Astrocyte of the spinal cord (primary cell): Measurements from ENCODE around the gene CEP20.
"Not testable (repeated sequence)": the region's sequence is repeated elsewhere in the genome, so short reads cannot be mapped to it uniquely, and the experiment has no call there.

Source experiments
- DNase-seq: peaks from one replicate; pipeline ENCODE4 v3.0.0; 2011; ENCODE audit warnings: low read depth, low spot score
- H3K4me3 ChIP-seq: 2 replicates; pipeline ENCODE4 v1.5.1; 2011; ENCODE audit warnings: low read depth, mild to moderate bottlenecking, low read length, moderate library complexity
- in situ Hi-C: cut with HindIII; loops from 2 replicates; pipeline ENCODE4 v1.10.0; 2017; ENCODE audit warnings: low sequenced_read_pairs
- TF ChIP-seq, protein P1 (sequence below): IDR thresholded peaks from 2 replicates; pipeline ENCODE4 v1.5.1; 2012; ENCODE audit warnings: low read depth, mild to moderate bottlenecking, low read length, inconsistent platforms

Gene CEP20

DNA sequence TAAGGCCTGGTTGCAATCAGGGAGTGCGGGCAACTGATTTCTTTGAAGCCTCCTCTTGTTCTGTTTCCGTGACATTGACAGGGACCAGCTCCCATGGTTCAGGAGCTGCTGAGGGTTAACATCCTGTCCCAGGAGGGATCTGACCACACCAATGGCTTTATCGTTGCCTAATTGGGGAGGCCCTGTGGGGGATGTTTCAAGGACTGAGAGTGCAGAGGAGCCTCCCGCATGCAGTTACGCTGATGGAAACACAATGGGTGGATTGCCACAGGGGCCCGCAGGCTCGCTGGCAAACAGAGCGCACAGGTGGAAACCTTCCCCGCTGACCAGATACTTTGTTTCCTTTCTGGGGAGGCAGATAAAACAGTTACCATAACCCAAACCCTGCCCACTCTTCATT, 37.2 kb upstream of the CEP20 start:
- TF ChIP-seq, protein P1, sequence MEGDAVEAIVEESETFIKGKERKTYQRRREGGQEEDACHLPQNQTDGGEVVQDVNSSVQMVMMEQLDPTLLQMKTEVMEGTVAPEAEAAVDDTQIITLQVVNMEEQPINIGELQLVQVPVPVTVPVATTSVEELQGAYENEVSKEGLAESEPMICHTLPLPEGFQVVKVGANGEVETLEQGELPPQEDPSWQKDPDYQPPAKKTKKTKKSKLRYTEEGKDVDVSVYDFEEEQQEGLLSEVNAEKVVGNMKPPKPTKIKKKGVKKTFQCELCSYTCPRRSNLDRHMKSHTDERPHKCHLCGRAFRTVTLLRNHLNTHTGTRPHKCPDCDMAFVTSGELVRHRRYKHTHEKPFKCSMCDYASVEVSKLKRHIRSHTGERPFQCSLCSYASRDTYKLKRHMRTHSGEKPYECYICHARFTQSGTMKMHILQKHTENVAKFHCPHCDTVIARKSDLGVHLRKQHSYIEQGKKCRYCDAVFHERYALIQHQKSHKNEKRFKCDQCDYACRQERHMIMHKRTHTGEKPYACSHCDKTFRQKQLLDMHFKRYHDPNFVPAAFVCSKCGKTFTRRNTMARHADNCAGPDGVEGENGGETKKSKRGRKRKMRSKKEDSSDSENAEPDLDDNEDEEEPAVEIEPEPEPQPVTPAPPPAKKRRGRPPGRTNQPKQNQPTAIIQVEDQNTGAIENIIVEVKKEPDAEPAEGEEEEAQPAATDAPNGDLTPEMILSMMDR = no peak
- DNase-seq = no peak
- in situ Hi-C loops = no loop called here
- H3K4me3 ChIP-seq = no peak overlapping the region

DNA sequence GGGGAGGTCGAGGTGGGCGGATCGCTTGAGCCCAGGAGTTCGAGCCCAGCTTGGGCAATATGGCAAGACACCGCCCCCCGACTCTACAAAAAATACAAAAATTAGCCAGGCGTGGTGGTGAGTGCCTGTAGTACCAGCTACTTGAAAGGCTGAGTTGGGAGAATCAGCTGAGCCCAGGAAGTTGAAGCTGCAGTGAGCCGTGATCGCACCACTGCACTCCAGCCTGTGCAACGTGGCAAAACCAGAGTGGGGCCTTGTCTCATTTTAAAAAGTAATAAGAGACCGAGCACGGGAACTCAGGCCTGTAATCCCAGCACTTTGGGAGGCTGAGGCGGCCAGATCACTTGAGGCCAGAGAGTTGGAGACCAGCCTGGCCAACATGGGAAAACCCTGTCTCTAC, 36.6 kb upstream of the CEP20 start:
- H3K4me3 ChIP-seq = no peak overlapping the region
- in situ Hi-C loops = no loop called here
- TF ChIP-seq, protein P1 = no peak
- DNase-seq = no peak

DNA sequence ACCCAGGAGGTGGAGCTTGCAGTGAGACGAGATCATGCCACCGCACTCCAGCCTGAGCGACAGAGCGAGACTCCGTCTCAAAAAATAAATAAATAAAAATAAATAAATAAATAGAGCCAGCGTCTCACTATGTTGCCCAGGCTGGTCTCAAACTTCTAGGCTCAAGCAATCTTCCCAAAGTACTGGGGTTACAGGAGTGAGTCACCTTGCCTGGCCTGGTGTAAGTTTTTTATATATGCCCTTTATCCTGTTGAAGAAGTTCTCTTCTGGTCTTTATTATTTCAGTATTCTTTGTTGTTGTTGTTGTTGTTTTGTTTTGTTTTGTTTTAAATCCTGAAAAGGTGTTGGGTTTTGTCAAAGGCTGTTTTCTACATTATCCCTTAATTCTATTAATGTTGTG, 30.9 kb upstream of the CEP20 start:
- no peak overlapping the region for H3K4me3 ChIP-seq
- in situ Hi-C loops = no loop called here
- DNase-seq = no peak
- TF ChIP-seq, protein P1 = no peak

DNA sequence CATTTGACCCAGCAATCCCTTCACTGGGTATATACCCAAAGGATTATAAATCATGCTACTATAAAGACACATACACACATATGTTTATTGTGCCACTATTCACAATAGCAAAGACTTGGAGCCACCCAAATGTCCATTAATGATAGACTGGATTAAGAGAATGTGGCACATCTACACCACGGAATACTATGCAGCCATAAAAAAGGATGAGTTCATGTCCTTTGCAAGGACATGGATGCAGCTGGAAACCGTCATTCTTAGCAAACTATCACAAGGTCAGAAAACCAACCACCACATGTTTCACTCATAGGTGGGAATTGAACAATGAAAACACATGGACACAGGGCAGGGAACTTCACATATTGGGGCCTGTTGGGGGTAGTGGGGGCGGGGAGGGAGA, 29.9 kb upstream of the CEP20 start:
- H3K4me3 ChIP-seq, DNase-seq, in situ Hi-C loops: not testable (repeated sequence)

DNA sequence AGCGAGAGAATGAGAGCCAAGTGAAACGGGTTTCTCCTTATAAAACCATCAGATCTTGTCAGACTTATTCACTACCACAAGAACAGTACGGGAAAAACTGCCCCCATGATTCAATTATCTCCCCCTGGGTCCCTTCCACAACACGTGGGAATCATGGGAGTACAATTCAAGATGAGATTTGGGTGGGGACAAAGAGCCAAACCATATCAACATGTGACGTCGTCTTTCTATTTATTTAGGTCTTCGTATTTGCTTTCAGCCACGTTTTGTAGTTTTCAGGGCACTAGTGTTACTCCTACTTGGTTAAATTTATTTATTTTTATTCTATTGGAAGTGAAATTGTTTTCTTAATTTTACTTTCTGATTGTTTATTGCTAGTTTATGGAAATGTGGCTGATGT, 27.9 kb upstream of the CEP20 start:
- in situ Hi-C loops = no loop called here

DNA sequence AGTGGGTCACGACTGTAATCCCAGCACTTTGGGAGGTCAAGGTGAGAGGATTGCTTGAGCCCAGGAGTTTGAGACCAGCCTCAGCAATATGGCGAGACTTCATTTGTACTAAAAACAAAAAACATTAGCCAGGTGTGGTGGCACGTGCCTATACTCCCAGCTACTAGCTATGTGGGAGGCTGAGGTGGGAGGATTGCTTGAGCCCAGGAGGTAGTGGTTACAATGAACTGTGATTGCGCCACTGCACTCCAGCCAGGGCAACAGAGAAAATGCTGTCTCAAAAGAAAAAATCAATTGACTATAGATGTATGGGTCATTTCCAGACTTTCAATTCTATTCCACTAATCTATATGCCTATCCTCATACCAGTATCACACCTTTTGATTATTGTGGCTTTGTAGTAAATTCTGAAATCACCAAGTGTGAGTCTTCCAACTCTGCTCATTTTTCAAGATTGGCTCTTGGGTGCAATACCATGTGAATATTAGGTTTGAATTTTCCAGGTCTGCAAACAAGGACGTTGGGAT, 27.2 kb upstream of the CEP20 start:
- in situ Hi-C loops = no loop called here
- DNase-seq = no peak
- TF ChIP-seq, protein P1 = no peak

More for the DNA sequence above, 27.9 kb upstream of the CEP20 start:
- no peak overlapping the region for H3K4me3 ChIP-seq
- TF ChIP-seq, protein P1 = no peak
- DNase-seq = no peak

DNA sequence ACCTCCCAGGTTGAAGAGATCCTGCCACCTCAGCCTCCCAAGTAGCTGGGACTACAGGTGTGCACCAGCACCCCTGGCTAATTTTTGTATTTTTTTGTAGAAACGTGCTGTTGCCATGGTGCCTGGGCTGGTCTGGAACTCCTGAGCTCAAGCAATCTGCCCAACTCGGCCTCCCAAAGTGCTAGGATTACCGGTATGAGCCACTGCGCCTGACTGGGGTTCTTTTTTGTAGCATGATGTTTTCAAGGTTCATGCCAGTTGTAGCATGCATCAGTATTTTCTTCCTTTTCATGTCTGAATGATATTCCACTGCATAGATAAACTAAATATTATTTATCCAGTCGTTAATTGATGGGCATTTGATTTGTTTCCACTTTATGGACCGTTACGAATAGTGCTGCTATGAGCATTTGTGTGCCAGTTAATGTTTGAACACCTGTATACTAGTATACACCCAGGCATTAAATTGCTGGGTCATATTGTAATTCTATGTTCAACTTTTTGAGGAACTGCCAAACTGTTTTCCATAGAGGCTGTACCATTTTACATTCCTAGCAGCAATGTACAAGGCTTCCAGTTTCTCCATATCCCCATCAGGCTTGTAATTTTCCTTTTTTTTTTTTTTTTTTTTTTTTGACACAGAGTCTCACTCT, 24.8 kb upstream of the CEP20 start:
- in situ Hi-C loops = no loop called here
- no peak for DNase-seq
- TF ChIP-seq, protein P1 = no peak
- H3K4me3 ChIP-seq = no peak overlapping the region

More for the DNA sequence above, 27.2 kb upstream of the CEP20 start:
- H3K4me3 ChIP-seq = no peak overlapping the region
